Pancreas (tissue), 10 donors: Measurements from ENCODE around the gene SLC19A1. TPM values are rescaled to one million over a fixed set of nuclear protein-coding genes. Genes with fewer than 3 reads are reported as not detected.

Experiments
- ATAC-seq, 4 donors: fragments of 200-7000 bp; cut with Tn5 transposase; one replicate each; pipeline versions ENCODE4 v1.8.0 to v1.9.1; 2020; ENCODE audit warnings: mild to moderate bottlenecking in 4 of 4, moderate library complexity in 4 of 4
- DNase-seq, 6 donors: peaks; one replicate each; pipeline ENCODE4 v3.0.0-alpha.2; 2020
- FAIRE-seq: peaks from 2 replicates; lab custom pipeline; 2012; peaks lifted over from hg19 to GRCh38; lab: Jason Lieb, UNC
- H3K27ac ChIP-seq, 4 donors: fragments of 200-600 bp; sonication (generic); 1 replicate in 3 of 4; 2 replicates in 1 of 4; pipeline versions ENCODE4 v1.5.0 to v1.8.0; 2020
- H3K27me3 ChIP-seq, 4 donors: fragments of 200-600 bp; one replicate each; pipeline ENCODE4 v1.8.0; 2021
- H3K36me3 ChIP-seq, 3 donors: fragments of 200-600 bp; sonication (generic) in 1 of 3; one replicate each; pipeline versions ENCODE4 v1.5.0 to v1.8.0; 2020 to 2021
- H3K4me1 ChIP-seq, 3 donors: fragments of 200-600 bp; one replicate each; pipeline ENCODE4 v1.8.0; 2021
- H3K4me3 ChIP-seq, 4 donors: fragments of 200-600 bp; sonication (generic) in 2 of 4; one replicate each; pipeline versions ENCODE4 v1.5.0 to v1.8.0; 2020 to 2021
- H3K9me3 ChIP-seq, 4 donors: fragments of 200-600 bp; one replicate each; pipeline ENCODE4 v1.8.0; 2021
- CTCF ChIP-seq, 4 donors: fragments of 200-600 bp; sonication (generic) in 3 of 4; IDR thresholded peaks; one replicate each; pipeline versions ENCODE4 v1.5.0 to v1.8.0; 2021; ENCODE audit warnings: antibody characterized with exemption in 4 of 4
- WGBS, 2 donors: extraction: QIAGEN DNeasy Blood & Tissue Kit; methylation state at CpG; one replicate each; pipeline ENCODE4 v1.1.7; 2013; 5-methylcytosine and 5-hydroxymethylcytosine counted together
- intact Hi-C, 3 donors: fragments of 100-400 bp; cut with DNase I; formaldehyde crosslinking; loops; one replicate each; pipeline versions ENCODE4 v1.11.1 to v1.14.2; 2022
- polyA plus RNA-seq, 2 donors: library from polyadenylated mRNA; stranded (reverse); fragments of 200-250 nt; gene quantifications; one replicate each; pipeline ENCODE4 v1.2.3, GENCODE V29; 2013
- total RNA-seq, 6 donors: library from RNA; stranded (reverse); fragmentation: NEBNext Ultra II Directional in 4 of 6; extraction: Animal tissue kit (Norgen Biotek cat#: 25700) in 4 of 6; gene quantifications; one replicate each; pipeline versions ENCODE4 v1.2.1 to v1.2.4, GENCODE V29; 2021 to 2023
- donor health status: healthy with polysubstance abuse.
- donor health status: DM: no; HTN: no; CAD: no; lungs with moderate emphysema.
- donor health status: DM: no; HTN: no; CAD: no.
- donor health status: control.
- donor health status: control.
- donor health status: Bipolar disorder and iron deficiency.
- donor health status: DM: yes; HTN: yes; CAD: no.
- donor health status: DM: no; HTN: no; CAD: no.
- donor health status: DM: no; HTN: no; CAD: no.
- donor health status: DM: yes; HTN: yes; CAD: no.

Gene SLC19A1
- total and polyA plus RNA-seq, 8 donors, result 4.4 to 11.2 (median 5.4) TPM

- WGBS, 2 donors, result 0 to 1% methylated on average over 47 to 62 of the region's 62 CpGs
- DNase-seq (peak; percentile 81 to 97 (median 90)), ATAC-seq (peak; percentile 89 to 95 (median 94)), FAIRE-seq (no peak)
- Histone ChIP-seq H3K27ac (peak overlapping the region; percentile 79 to 96 (median 94)), H3K4me1 (no peaks in the 10 kb centered on the region), H3K36me3 (no peaks in the 10 kb centered on the region), H3K27me3 (no peaks in the 10 kb centered on the region), H3K4me3 (peak overlapping the region; percentile 26 to 59 (median 38)), H3K9me3 (no peaks in the 10 kb centered on the region)
- intact Hi-C loops, result loop anchor here in 2 of 3 donors (5.0 to 10.0 kb wide), 3 partner anchors 42 to 262 kb away; no protein-coding TSS in a partner anchor
- TF ChIP-seq CTCF (IDR thresholded peaks at IDR 0.05), result peak; percentile 64 to 92 (median 89)
Observed at GRCh38 chr21:45555557-45556301, 13.5 kb upstream of the SLC19A1 start.

GRCh38 chr21:45555251-45555556, 13.0 kb upstream of the SLC19A1 start:
- FAIRE-seq, result no peak

GRCh38 chr21:45554477-45555175, 12.4 kb upstream of the SLC19A1 start:
- intact Hi-C loops, result loop anchor here in 2 of 3 donors (5.0 to 10.0 kb wide), 3 partner anchors 43 to 263 kb away; no protein-coding TSS in a partner anchor
- H3K9me3 ChIP-seq, result no peaks in the 10 kb centered on the region
- DNase-seq, result peak; percentile 78 to 99 (median 87)
- no peak for FAIRE-seq
- peak; percentile 71 to 82 (median 76) for ATAC-seq
- H3K4me1 ChIP-seq, result no peaks in the 10 kb centered on the region
- peak overlapping the region; percentile 2 to 50 (median 42) for H3K4me3 ChIP-seq
- WGBS, 2 donors, result 1% methylated on average over 45 to 51 of the region's 53 CpGs
- peak overlapping the region in 3 of 4 donors; percentile 28 to 81 (median 45) for H3K27ac ChIP-seq
- TF ChIP-seq CTCF (IDR thresholded peaks at IDR 0.05), result peak; percentile 71 to 80 (median 78)
- no peaks in the 10 kb centered on the region for H3K27me3 ChIP-seq
- no peaks in the 10 kb centered on the region for H3K36me3 ChIP-seq

More at GRCh38 chr21:45555251-45555556, 13.0 kb upstream of the SLC19A1 start:
- DNase-seq (no peak), ATAC-seq (peak in 2 of 4 donors; percentile 23 to 26)
- WGBS, 2 donors, result 0% methylated on average over 5 to 20 of the region's 34 CpGs
- Histone ChIP-seq H3K27me3 (no peaks in the 10 kb centered on the region), H3K4me3 (peak overlapping the region; percentile 26 to 59 (median 38)), H3K9me3 (no peaks in the 10 kb centered on the region), H3K4me1 (no peaks in the 10 kb centered on the region), H3K27ac (peak overlapping the region; percentile 79 to 96 (median 94)), H3K36me3 (no peaks in the 10 kb centered on the region)
- intact Hi-C loops, result loop anchor here in 2 of 3 donors (5.0 to 10.0 kb wide), 3 partner anchors 42 to 262 kb away; no protein-coding TSS in a partner anchor
- TF ChIP-seq CTCF (IDR thresholded peaks at IDR 0.05), result no peak

GRCh38 chr21:45552696-45553391, 10.6 kb upstream of the SLC19A1 start:
- no peaks in the 10 kb centered on the region for H3K9me3 ChIP-seq
- no peak for ATAC-seq
- intact Hi-C loops, result loop anchor here in 1 of 3 donors (10.0 kb wide), 1 partner anchor 262 kb away; no protein-coding TSS in a partner anchor
- FAIRE-seq, result no peak
- no peak overlapping the region for H3K4me3 ChIP-seq
- no peaks in the 10 kb centered on the region for H3K4me1 ChIP-seq
- DNase-seq, result peak in 3 of 6 donors; percentile 15 to 66 (median 58)
- TF ChIP-seq CTCF (IDR thresholded peaks at IDR 0.05), result no peak
- 72 to 76% methylated on average over 29 of the region's 29 CpGs for WGBS, 2 donors
- H3K36me3 ChIP-seq, result no peaks in the 10 kb centered on the region
- H3K27ac ChIP-seq, result no peak overlapping the region
- H3K27me3 ChIP-seq, result no peaks in the 10 kb centered on the region
